Neural cell (in vitro differentiated cells): ENCODE measurements around the gene CD163. TPM values are rescaled to one million over a fixed set of nuclear protein-coding genes. Genes with fewer than 3 reads are reported as not detected.

Experiments used
- H2AFZ ChIP-seq: fragments of 200-600, 300-800 bp; sonication (generic), shearing (Covaris generic); 2 replicates; pipeline ENCODE4 v1.6.0; 2014; ENCODE audit warnings: low read depth, mild to moderate bottlenecking, antibody characterized with exemption, low read length, moderate library complexity
- H3F3A ChIP-seq: fragments of 200-600 bp; shearing (Covaris generic); 2 replicates; pipeline ENCODE4 v1.6.1; 2016; ENCODE audit warnings: mild to moderate bottlenecking, moderate library complexity, mixed read lengths, antibody characterized with exemption, low read length; ENCODE audit not compliant: insufficient read depth, poor library complexity, severe bottlenecking
- H3K27ac ChIP-seq: fragments of 200-600, 300-800 bp; sonication (generic), shearing (Covaris generic); 2 replicates; pipeline ENCODE4 v1.5.1; 2014; ENCODE audit warnings: mild to moderate bottlenecking, low read length, moderate library complexity
- H3K27me3 ChIP-seq: fragments of 300-800, 200-600 bp; sonication (generic), shearing (Covaris generic); 2 replicates; pipeline ENCODE4 v1.6.0; 2014; ENCODE audit warnings: mild to moderate bottlenecking, low read depth, low read length, moderate library complexity; ENCODE audit not compliant: insufficient read depth
- H3K36me3 ChIP-seq: fragments of 300-800, 200-600 bp; sonication (generic), shearing (Covaris generic); 2 replicates; pipeline ENCODE4 v1.5.1; 2014; ENCODE audit warnings: mild to moderate bottlenecking, antibody characterized with exemption, low read length, moderate library complexity; ENCODE audit not compliant: insufficient read depth
- H3K4me2 ChIP-seq: fragments of 300-800, 200-600 bp; sonication (generic), shearing (Covaris generic); 2 replicates; pipeline ENCODE4 v1.6.0; 2014; ENCODE audit warnings: mild to moderate bottlenecking, low read length
- H3K4me3 ChIP-seq: fragments of 300-800, 200-600 bp; sonication (generic), shearing (Covaris generic); 2 replicates; pipeline ENCODE4 v1.5.1; 2014; ENCODE audit warnings: mild to moderate bottlenecking, low read length, moderate library complexity
- H3K79me2 ChIP-seq: fragments of 200-600 bp; shearing (Covaris generic); replicated peaks from 2 replicates; pipeline ENCODE4 v1.6.0; 2014; ENCODE audit warnings: mild to moderate bottlenecking, low read length, moderate library complexity; ENCODE audit not compliant: insufficient read depth
- H3K9ac ChIP-seq: fragments of 300-800, 200-600 bp; sonication (generic), shearing (Covaris generic); 2 replicates; pipeline ENCODE4 v1.6.1; 2016; ENCODE audit warnings: mild to moderate bottlenecking, low read length, mixed read lengths
- H3K9me2 ChIP-seq: fragments of 200-600 bp; shearing (Covaris generic); 2 replicates; pipeline ENCODE4 v1.6.1; 2016; ENCODE audit warnings: mild to moderate bottlenecking, low read length, mixed read lengths; ENCODE audit not compliant: insufficient read depth
- H3K9me3 ChIP-seq: fragments of 200-600, 300-800 bp; sonication (generic), shearing (Covaris generic); 2 replicates; pipeline ENCODE4 v1.6.1; 2016; ENCODE audit warnings: mild to moderate bottlenecking, mixed run types, low read length, moderate library complexity, mixed read lengths
- H4K20me1 ChIP-seq: fragments of 200-600 bp; shearing (Covaris generic); 2 replicates; pipeline ENCODE4 v1.6.1; 2016; ENCODE audit warnings: mild to moderate bottlenecking, mixed run types; ENCODE audit not compliant: insufficient read depth
- EP300 ChIP-seq: fragments of 450-650 bp; conservative IDR thresholded peaks from 2 replicates; pipeline ENCODE4 v1.6.1; 2014; ENCODE audit warnings: antibody characterized with exemption, mild to moderate bottlenecking, moderate library complexity; ENCODE audit not compliant: poor library complexity, severe bottlenecking
- MXI1 ChIP-seq: fragments of 450-650 bp; conservative IDR thresholded peaks from 2 replicates; pipeline ENCODE4 v1.6.1; 2014; ENCODE audit warnings: antibody characterized with exemption, mild to moderate bottlenecking; ENCODE audit not compliant: poor library complexity, severe bottlenecking
- POLR2AphosphoS5 ChIP-seq: IDR thresholded peaks from 2 replicates; pipeline ENCODE4 v1.6.1; 2012
- RAD21 ChIP-seq: fragments of 450-650 bp; conservative IDR thresholded peaks from 2 replicates; pipeline ENCODE4 v1.6.1; 2014; ENCODE audit warnings: antibody characterized with exemption, mild to moderate bottlenecking, moderate library complexity
- SMC3 ChIP-seq: fragments of 450-650 bp; conservative IDR thresholded peaks from 2 replicates; pipeline ENCODE4 v1.6.1; 2014; ENCODE audit warnings: antibody characterized with exemption, mild to moderate bottlenecking, moderate library complexity; ENCODE audit not compliant: poor library complexity
- TAF1 ChIP-seq: IDR thresholded peaks from 2 replicates; pipeline ENCODE4 v1.6.1; 2012; ENCODE audit warnings: low read depth
- polyA plus RNA-seq: library from polyadenylated mRNA; depleted of rRNA; stranded (reverse); fragments of >200 nt; gene quantifications from 2 replicates; pipeline ENCODE4 v1.2.3, GENCODE V29; 2014
- TF ChIP-seq, protein P1 (sequence below): IDR thresholded peaks from 2 replicates; pipeline ENCODE4 v1.6.1; 2012; ENCODE audit warnings: borderline replicate concordance
- TF ChIP-seq, protein P2 (sequence below): fragments of 450-650 bp; IDR thresholded peaks from 2 replicates; pipeline ENCODE4 v1.5.1; 2014; ENCODE audit warnings: antibody characterized with exemption, mild to moderate bottlenecking, moderate library complexity; ENCODE audit not compliant: poor library complexity, severe bottlenecking

The CD163 gene
- polyA plus RNA-seq, 1 donor from 2014 or later = not detected

DNA sequence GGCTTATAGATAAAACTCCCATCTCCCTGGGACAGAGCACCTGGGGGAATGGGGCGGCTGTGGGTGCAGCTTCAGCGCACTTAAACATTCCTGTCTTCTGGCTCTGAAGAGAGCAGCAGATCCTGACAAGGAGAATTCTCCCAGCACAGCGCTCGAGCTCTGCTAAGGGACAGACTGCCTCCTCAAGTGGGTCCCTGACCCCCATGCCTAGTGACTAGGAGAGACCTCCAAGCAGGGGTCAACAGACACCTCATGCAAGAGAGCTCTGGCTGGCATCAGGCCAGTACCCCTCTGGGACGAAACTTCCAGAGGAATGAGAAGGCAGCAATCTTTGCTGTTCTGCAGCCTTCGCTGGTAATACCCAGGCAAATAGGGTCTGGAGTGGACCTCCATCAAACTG, 31.5 kb downstream of the CD163 start:
- Histone ChIP-seq H4K20me1 (no peaks in the 10 kb centered on the region), H3F3A (no peaks in the 10 kb centered on the region), H3K9ac (no peak overlapping the region), H3K27me3 (no peaks in the 10 kb centered on the region), H3K79me2 (no peaks in the 10 kb centered on the region), H3K27ac (no peak overlapping the region), H2AFZ (no peak overlapping the region), H3K4me3 (no peak overlapping the region), H3K9me3 (no peaks in the 10 kb centered on the region), H3K9me2 (no peaks in the 10 kb centered on the region), H3K4me2 (no peak overlapping the region), H3K36me3 (no peaks in the 10 kb centered on the region)
- TF ChIP-seq SMC3 = no peak
- TF ChIP-seq, protein P1, sequence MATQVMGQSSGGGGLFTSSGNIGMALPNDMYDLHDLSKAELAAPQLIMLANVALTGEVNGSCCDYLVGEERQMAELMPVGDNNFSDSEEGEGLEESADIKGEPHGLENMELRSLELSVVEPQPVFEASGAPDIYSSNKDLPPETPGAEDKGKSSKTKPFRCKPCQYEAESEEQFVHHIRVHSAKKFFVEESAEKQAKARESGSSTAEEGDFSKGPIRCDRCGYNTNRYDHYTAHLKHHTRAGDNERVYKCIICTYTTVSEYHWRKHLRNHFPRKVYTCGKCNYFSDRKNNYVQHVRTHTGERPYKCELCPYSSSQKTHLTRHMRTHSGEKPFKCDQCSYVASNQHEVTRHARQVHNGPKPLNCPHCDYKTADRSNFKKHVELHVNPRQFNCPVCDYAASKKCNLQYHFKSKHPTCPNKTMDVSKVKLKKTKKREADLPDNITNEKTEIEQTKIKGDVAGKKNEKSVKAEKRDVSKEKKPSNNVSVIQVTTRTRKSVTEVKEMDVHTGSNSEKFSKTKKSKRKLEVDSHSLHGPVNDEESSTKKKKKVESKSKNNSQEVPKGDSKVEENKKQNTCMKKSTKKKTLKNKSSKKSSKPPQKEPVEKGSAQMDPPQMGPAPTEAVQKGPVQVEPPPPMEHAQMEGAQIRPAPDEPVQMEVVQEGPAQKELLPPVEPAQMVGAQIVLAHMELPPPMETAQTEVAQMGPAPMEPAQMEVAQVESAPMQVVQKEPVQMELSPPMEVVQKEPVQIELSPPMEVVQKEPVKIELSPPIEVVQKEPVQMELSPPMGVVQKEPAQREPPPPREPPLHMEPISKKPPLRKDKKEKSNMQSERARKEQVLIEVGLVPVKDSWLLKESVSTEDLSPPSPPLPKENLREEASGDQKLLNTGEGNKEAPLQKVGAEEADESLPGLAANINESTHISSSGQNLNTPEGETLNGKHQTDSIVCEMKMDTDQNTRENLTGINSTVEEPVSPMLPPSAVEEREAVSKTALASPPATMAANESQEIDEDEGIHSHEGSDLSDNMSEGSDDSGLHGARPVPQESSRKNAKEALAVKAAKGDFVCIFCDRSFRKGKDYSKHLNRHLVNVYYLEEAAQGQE = no peak
- no peak for TF ChIP-seq EP300
- no peak for TF ChIP-seq POLR2AphosphoS5

DNA sequence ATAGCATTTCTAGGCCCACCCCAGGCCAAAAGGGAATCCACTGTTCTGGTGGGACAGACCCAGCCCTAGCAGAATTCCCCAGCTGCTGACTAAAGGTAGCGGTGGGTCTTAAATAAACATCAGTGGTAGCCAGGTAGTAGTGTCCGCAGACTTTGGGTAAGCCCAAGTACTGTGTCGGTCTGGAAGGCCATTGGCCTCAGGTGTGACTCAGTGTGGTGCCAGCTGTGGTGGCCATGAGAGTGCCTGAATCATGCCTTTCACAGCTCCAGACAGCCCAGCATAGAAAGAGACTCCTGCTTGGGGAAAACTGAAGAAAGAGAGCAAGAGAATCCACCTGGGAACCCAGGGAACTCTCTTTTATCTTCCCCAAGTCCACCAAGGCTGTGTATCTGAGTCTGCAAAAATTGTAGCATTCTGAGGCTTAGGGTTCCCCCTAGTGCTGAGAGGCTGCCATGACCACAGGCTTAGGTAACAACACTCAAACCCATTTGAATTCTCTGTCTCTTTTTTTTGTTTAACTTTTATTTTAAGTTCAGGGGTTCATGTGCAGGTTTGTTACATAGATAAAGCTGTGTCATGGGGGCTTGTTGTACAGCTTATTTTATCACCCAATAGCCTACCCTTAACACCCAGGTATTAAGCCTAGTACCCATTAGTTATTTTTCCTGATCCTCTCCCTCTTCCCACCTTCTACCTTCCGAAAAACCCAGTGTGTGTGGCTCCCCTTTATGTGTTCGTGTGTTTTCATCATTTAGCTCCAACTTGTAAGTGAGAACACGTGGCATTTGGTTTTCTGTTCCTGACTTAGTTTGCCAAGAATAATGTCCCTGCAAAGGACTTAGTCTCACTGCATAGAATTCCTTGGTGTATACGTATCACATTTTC, 43.0 kb downstream of the CD163 start:
- H3K9me2 ChIP-seq = no peaks in the 10 kb centered on the region
- no peaks in the 10 kb centered on the region for H3K9me3 ChIP-seq
- H4K20me1 ChIP-seq = no peaks in the 10 kb centered on the region
- no peak overlapping the region for H3K9ac ChIP-seq
- no peak overlapping the region for H2AFZ ChIP-seq
- TF ChIP-seq RAD21 (peak; percentile 92), MXI1 (no peak), SMC3 (peak; percentile 95)
- TF ChIP-seq, protein P2, sequence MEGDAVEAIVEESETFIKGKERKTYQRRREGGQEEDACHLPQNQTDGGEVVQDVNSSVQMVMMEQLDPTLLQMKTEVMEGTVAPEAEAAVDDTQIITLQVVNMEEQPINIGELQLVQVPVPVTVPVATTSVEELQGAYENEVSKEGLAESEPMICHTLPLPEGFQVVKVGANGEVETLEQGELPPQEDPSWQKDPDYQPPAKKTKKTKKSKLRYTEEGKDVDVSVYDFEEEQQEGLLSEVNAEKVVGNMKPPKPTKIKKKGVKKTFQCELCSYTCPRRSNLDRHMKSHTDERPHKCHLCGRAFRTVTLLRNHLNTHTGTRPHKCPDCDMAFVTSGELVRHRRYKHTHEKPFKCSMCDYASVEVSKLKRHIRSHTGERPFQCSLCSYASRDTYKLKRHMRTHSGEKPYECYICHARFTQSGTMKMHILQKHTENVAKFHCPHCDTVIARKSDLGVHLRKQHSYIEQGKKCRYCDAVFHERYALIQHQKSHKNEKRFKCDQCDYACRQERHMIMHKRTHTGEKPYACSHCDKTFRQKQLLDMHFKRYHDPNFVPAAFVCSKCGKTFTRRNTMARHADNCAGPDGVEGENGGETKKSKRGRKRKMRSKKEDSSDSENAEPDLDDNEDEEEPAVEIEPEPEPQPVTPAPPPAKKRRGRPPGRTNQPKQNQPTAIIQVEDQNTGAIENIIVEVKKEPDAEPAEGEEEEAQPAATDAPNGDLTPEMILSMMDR = peak; percentile 91
- H3K79me2 ChIP-seq = no peaks in the 10 kb centered on the region
- H3K27me3 ChIP-seq = no peaks in the 10 kb centered on the region
- no peak overlapping the region for H3K27ac ChIP-seq
- H3K4me3 ChIP-seq = no peak overlapping the region
- no peaks in the 10 kb centered on the region for H3K36me3 ChIP-seq
- H3F3A ChIP-seq = no peaks in the 10 kb centered on the region
- no peak overlapping the region for H3K4me2 ChIP-seq

DNA sequence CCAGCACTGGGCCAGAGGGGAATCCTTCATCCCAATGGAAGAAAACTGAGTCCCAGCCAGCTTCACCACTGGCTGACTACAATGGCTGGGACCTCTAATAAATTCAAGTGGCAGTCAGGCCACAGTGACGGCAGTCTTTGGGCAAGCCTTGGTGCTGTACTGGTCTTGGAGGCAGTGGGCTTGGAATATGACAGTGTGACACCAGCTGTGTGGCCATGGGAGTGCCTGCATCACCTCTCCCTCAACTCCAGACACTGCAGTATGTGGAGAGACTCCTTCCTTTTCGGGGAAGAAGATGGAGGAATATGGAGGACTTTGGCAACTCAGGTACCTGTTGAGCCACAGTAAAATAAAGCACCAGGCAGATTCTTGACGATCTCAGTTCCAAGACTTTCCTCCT, 43.6 kb downstream of the CD163 start:
- Histone ChIP-seq H3F3A (no peaks in the 10 kb centered on the region), H3K4me3 (no peak overlapping the region), H3K9ac (no peak overlapping the region), H3K27me3 (no peaks in the 10 kb centered on the region), H3K79me2 (no peaks in the 10 kb centered on the region), H3K9me3 (no peaks in the 10 kb centered on the region), H4K20me1 (no peaks in the 10 kb centered on the region), H2AFZ (no peak overlapping the region), H3K4me2 (no peak overlapping the region), H3K36me3 (no peaks in the 10 kb centered on the region), H3K27ac (no peak overlapping the region), H3K9me2 (no peaks in the 10 kb centered on the region)
- TF ChIP-seq, protein P2 = no peak
- no peak for TF ChIP-seq TAF1
